GM23338 (cell line): Measurements from ENCODE around the gene C2orf92.

Source experiments
- EZH2 ChIP-seq: fragments of 200-600 bp; sonication (generic); IDR thresholded peaks from one replicate; pipeline ENCODE4 v1.8.0; 2017; ENCODE audit warnings: antibody characterized with exemption, mild to moderate bottlenecking, low read depth; ENCODE audit not compliant: unreplicated experiment
- EZH2phosphoT487 ChIP-seq: fragments of 200-600 bp; sonication (generic); IDR thresholded peaks from one replicate; pipeline ENCODE4 v1.8.1; 2018; ENCODE audit warnings: antibody characterized with exemption; ENCODE audit not compliant: unreplicated experiment
- JUNB ChIP-seq: IDR thresholded peaks from one replicate; pipeline ENCODE4 v1.6.1; 2016; ENCODE audit warnings: antibody characterized with exemption; ENCODE audit not compliant: unreplicated experiment
- POLR2AphosphoS5 ChIP-seq: IDR thresholded peaks from 2 replicates; pipeline ENCODE4 v1.6.1; 2016; ENCODE audit warnings: antibody characterized with exemption, low read depth
- STAT1 ChIP-seq: IDR thresholded peaks from one replicate; pipeline ENCODE4 v1.6.1; 2016; ENCODE audit warnings: antibody characterized with exemption; ENCODE audit not compliant: unreplicated experiment
- ZNF114 ChIP-seq: fragments of 250-450 bp; sonication (Bioruptor Pico); IDR thresholded peaks from 2 replicates; pipeline ENCODE4 v1.5.0; 2020; ENCODE audit warnings: mild to moderate bottlenecking, moderate library complexity
- TF ChIP-seq, protein P1 (sequence below), 2 experiments: fragments of 200-600 bp in 1 of 2; sonication (generic) in 1 of 2; conservative IDR thresholded peaks; 2 replicates each; pipeline versions ENCODE4 v1.5.1 to v1.6.1; 2016 to 2017; ENCODE audit warnings: antibody characterized with exemption in 2 of 2, low read depth in 2 of 2, mild to moderate bottlenecking in 2 of 2, moderate library complexity in 1 of 2
- TF ChIP-seq, protein P2 (sequence below): IDR thresholded peaks from one replicate; pipeline ENCODE4 v1.6.1; 2018; ENCODE audit warnings: antibody characterized with exemption; ENCODE audit not compliant: unreplicated experiment

- TF ChIP-seq, protein P1, sequence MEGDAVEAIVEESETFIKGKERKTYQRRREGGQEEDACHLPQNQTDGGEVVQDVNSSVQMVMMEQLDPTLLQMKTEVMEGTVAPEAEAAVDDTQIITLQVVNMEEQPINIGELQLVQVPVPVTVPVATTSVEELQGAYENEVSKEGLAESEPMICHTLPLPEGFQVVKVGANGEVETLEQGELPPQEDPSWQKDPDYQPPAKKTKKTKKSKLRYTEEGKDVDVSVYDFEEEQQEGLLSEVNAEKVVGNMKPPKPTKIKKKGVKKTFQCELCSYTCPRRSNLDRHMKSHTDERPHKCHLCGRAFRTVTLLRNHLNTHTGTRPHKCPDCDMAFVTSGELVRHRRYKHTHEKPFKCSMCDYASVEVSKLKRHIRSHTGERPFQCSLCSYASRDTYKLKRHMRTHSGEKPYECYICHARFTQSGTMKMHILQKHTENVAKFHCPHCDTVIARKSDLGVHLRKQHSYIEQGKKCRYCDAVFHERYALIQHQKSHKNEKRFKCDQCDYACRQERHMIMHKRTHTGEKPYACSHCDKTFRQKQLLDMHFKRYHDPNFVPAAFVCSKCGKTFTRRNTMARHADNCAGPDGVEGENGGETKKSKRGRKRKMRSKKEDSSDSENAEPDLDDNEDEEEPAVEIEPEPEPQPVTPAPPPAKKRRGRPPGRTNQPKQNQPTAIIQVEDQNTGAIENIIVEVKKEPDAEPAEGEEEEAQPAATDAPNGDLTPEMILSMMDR (conservative IDR thresholded peaks at IDR 0.05; ENCODE audit: low read depth in 2 of 2), result no peak
- TF ChIP-seq, protein P2, sequence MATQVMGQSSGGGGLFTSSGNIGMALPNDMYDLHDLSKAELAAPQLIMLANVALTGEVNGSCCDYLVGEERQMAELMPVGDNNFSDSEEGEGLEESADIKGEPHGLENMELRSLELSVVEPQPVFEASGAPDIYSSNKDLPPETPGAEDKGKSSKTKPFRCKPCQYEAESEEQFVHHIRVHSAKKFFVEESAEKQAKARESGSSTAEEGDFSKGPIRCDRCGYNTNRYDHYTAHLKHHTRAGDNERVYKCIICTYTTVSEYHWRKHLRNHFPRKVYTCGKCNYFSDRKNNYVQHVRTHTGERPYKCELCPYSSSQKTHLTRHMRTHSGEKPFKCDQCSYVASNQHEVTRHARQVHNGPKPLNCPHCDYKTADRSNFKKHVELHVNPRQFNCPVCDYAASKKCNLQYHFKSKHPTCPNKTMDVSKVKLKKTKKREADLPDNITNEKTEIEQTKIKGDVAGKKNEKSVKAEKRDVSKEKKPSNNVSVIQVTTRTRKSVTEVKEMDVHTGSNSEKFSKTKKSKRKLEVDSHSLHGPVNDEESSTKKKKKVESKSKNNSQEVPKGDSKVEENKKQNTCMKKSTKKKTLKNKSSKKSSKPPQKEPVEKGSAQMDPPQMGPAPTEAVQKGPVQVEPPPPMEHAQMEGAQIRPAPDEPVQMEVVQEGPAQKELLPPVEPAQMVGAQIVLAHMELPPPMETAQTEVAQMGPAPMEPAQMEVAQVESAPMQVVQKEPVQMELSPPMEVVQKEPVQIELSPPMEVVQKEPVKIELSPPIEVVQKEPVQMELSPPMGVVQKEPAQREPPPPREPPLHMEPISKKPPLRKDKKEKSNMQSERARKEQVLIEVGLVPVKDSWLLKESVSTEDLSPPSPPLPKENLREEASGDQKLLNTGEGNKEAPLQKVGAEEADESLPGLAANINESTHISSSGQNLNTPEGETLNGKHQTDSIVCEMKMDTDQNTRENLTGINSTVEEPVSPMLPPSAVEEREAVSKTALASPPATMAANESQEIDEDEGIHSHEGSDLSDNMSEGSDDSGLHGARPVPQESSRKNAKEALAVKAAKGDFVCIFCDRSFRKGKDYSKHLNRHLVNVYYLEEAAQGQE, result no peak
- no peak for TF ChIP-seq EZH2phosphoT487
- no peak for TF ChIP-seq JUNB
- TF ChIP-seq POLR2AphosphoS5, result no peak
- TF ChIP-seq EZH2, result no peak
- TF ChIP-seq ZNF114 (CRISPR knock-in tag), result no peak
- TF ChIP-seq STAT1, result no peak
These were observed 38.0 kb downstream of the C2orf92 start for GRCh38 chr2:97707362-97708047.
